Gastroesophageal sphincter (tissue), 4 donors: ENCODE results near the gene RPL38. TPM values are rescaled to one million over a fixed set of nuclear protein-coding genes. Genes with fewer than 3 reads are reported as not detected.

Experiments
- ATAC-seq: fragments of 150-250 bp; one replicate; pipeline ENCODE4 v1.9.1; 2016; ENCODE audit warnings: mild to moderate bottlenecking, moderate library complexity
- H3K27ac ChIP-seq, 4 donors: fragments of 200-600 bp; sonication (generic) in 3 of 4; 1 replicate in 3 of 4; 2 replicates in 1 of 4; pipeline ENCODE4 v1.5.1; 2016 to 2019
- H3K27me3 ChIP-seq: fragments of 200-600 bp; sonication (generic); one replicate; pipeline ENCODE4 v1.5.1; 2019
- H3K36me3 ChIP-seq, 2 donors: fragments of 200-600 bp; sonication (generic); one replicate each; pipeline ENCODE4 v1.5.1; 2019; ENCODE audit warnings: control low read depth in 1 of 2
- H3K4me1 ChIP-seq, 3 donors: fragments of 200-600 bp; sonication (generic); 1 replicate in 2 of 3; 2 replicates in 1 of 3; pipeline ENCODE4 v1.5.1; 2016 to 2019; ENCODE audit warnings: control low read depth in 2 of 3
- H3K4me3 ChIP-seq, 2 donors: fragments of 200-600 bp; sonication (generic); one replicate each; pipeline ENCODE4 v1.5.1; 2019; ENCODE audit warnings: mild to moderate bottlenecking in 1 of 2, moderate library complexity in 1 of 2
- H3K9me3 ChIP-seq, 3 donors: fragments of 200-600 bp; sonication (generic); one replicate each; pipeline ENCODE4 v1.5.1; 2017 to 2019; ENCODE audit warnings: control low read depth in 2 of 3
- CTCF ChIP-seq, 4 experiments: fragments of 200-600 bp in 2 of 4; fragments of 450-650 bp in 2 of 4; sonication (generic) in 1 of 4; IDR thresholded peaks; one replicate each; pipeline ENCODE4 v1.5.1; 2017 to 2019; ENCODE audit warnings: antibody characterized with exemption in 4 of 4, mild to moderate bottlenecking in 2 of 4, moderate library complexity in 2 of 4
- EP300 ChIP-seq: sonication (generic); formaldehyde crosslinking; IDR thresholded peaks from one replicate; pipeline ENCODE4 v1.6.1; 2017; ENCODE audit warnings: antibody characterized with exemption, mild to moderate bottlenecking
- POLR2A ChIP-seq, 2 donors: fragments of 450-650 bp; IDR thresholded peaks; one replicate each; pipeline ENCODE4 v1.6.1; 2017; ENCODE audit warnings: antibody characterized with exemption in 2 of 2, mild to moderate bottlenecking in 2 of 2, moderate library complexity in 1 of 2
- POLR2AphosphoS5 ChIP-seq: sonication (generic); formaldehyde crosslinking; IDR thresholded peaks from one replicate; pipeline ENCODE4 v1.6.1; 2017; ENCODE audit warnings: antibody characterized with exemption
- WGBS, 2 donors: methylation state at CpG; one replicate each; pipeline ENCODE4 v1.1.5; 2018; ENCODE audit warnings: low coverage in 1 of 2; 5-methylcytosine and 5-hydroxymethylcytosine counted together
- total RNA-seq, 4 donors: library from RNA; depleted of rRNA; stranded (reverse); fragments of >200 nt; gene quantifications; one replicate each; pipeline ENCODE4 v1.1.0, GENCODE V29; 2016

The RPL38 gene
- total RNA-seq, 4 donors from 2014 or later, result 407 to 628 (median 526) TPM

- Histone ChIP-seq H3K4me3 (no peak overlapping the region), H3K9me3 (no peaks in the 10 kb centered on the region), H3K27ac (peak overlapping the region in 2 of 4 donors; percentile 15 to 60), H3K27me3 (no peaks in the 10 kb centered on the region), H3K36me3 (peaks cover 0 to 44% of the 10 kb centered on the region in 2 donors), H3K4me1 (peaks cover 0 to 12% (median 0%) of the 10 kb centered on the region in 3 donors)
- 60 to 70% methylated on average over 2 of the region's 8 CpGs for WGBS, 2 donors
- TF ChIP-seq POLR2AphosphoS5 (no peak), EP300 (no peak), POLR2A (IDR thresholded peaks at IDR 0.05) (no peak), CTCF (IDR thresholded peaks at IDR 0.05) (no peak)
- ATAC-seq, result no peak
These were observed 30.5 kb downstream of the RPL38 start for GRCh38 chr17:74233937-74234336.

GRCh38 chr17:74234486-74234885, 31.0 kb downstream of the RPL38 start:
- Histone ChIP-seq H3K9me3 (no peaks in the 10 kb centered on the region), H3K4me1 (peaks cover 0 to 12% (median 0%) of the 10 kb centered on the region in 3 donors), H3K27me3 (no peaks in the 10 kb centered on the region), H3K4me3 (no peak overlapping the region), H3K36me3 (peaks cover 0 to 47% of the 10 kb centered on the region in 2 donors), H3K27ac (peak overlapping the region in 3 of 4 donors; percentile 15 to 60 (median 43))
- ATAC-seq, result no peak
- WGBS, 2 donors, result 86 to 92% methylated on average over 1 of the region's 1 CpG
- TF ChIP-seq POLR2AphosphoS5, result no peak

- no peaks in the 10 kb centered on the region for H3K9me3 ChIP-seq
- 47 to 62% methylated on average over 4 to 13 of the region's 19 CpGs for WGBS, 2 donors
- H3K36me3 ChIP-seq, result peaks cover 0 to 47% of the 10 kb centered on the region in 2 donors
- no peaks in the 10 kb centered on the region for H3K27me3 ChIP-seq
- H3K4me3 ChIP-seq, result no peak overlapping the region
- peak overlapping the region in 3 of 4 donors; percentile 15 to 60 (median 43) for H3K27ac ChIP-seq
- H3K4me1 ChIP-seq, result peaks cover 0 to 12% (median 0%) of the 10 kb centered on the region in 3 donors
- TF ChIP-seq POLR2A (IDR thresholded peaks at IDR 0.05), result no peak
- no peak for TF ChIP-seq EP300
- TF ChIP-seq CTCF (IDR thresholded peaks at IDR 0.05), result no peak
- no peak for TF ChIP-seq POLR2AphosphoS5
- no peak for ATAC-seq
These were observed 31.6 kb downstream of the RPL38 start for GRCh38 chr17:74235040-74235581.

- no peak overlapping the region for H3K27ac ChIP-seq
- 46 to 48% methylated on average over 5 to 8 of the region's 8 CpGs for WGBS, 2 donors
- no peaks in the 10 kb centered on the region for H3K9me3 ChIP-seq
- H3K4me3 ChIP-seq, result no peak overlapping the region
- ATAC-seq, result no peak
- TF ChIP-seq POLR2A (IDR thresholded peaks at IDR 0.05) (no peak), EP300 (no peak), POLR2AphosphoS5 (no peak), CTCF (IDR thresholded peaks at IDR 0.05) (no peak)
- H3K4me1 ChIP-seq, result peaks cover 0 to 19% (median 0%) of the 10 kb centered on the region in 3 donors
- peaks cover 0 to 41% of the 10 kb centered on the region in 2 donors for H3K36me3 ChIP-seq
- H3K27me3 ChIP-seq, result no peaks in the 10 kb centered on the region
These were observed 32.5 kb downstream of the RPL38 start for GRCh38 chr17:74235911-74236371.

GRCh38 chr17:74237321-74237720, 33.8 kb downstream of the RPL38 start:
- H3K4me3 ChIP-seq, result no peak overlapping the region
- no peak overlapping the region for H3K27ac ChIP-seq
- H3K4me1 ChIP-seq, result peaks cover 0 to 30% (median 6%) of the 10 kb centered on the region in 3 donors
- TF ChIP-seq POLR2AphosphoS5 (no peak), CTCF (IDR thresholded peaks at IDR 0.05) (no peak), POLR2A (IDR thresholded peaks at IDR 0.05) (no peak)
- ATAC-seq, result no peak
- H3K27me3 ChIP-seq, result no peaks in the 10 kb centered on the region
- peaks cover 0 to 27% of the 10 kb centered on the region in 2 donors for H3K36me3 ChIP-seq
- no peaks in the 10 kb centered on the region for H3K9me3 ChIP-seq
- 93 to 100% methylated on average over 3 to 5 of the region's 12 CpGs for WGBS, 2 donors
